ENCODE measurements around the gene BCAS3. TPM values are rescaled to one million over a fixed set of nuclear protein-coding genes. Genes with fewer than 3 reads are reported as not detected.

The BCAS3 gene
- total RNA-seq, 1 donor from 2014 or later = 38.1 TPM

DNA sequence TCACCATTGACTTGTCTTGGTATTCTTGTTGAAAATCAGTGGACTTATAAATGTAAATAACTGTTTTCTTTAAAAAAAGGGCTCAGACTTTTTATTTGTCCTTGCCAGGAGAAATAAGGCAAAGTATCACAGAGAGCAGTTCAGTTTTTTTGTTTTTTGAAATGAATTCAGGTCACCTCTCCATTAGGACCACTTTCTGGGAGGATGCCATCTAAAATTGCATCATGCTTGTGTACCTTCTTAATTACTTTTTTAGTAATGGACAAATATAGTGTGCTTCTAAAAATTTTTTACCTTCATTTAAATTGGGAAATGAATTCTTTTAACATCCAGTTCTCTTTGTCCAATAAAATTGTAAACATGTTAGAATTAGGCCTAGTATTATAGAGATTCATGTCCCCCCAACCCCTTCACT, 210.0 kb downstream of the BCAS3 start:
- Mint-ChIP-seq H3K4me1 (ENCODE audit: unreplicated experiment) (peaks cover 3% of the 10 kb centered on the region), H3K9me3 (ENCODE audit: unreplicated experiment) (no peaks in the 10 kb centered on the region), H3K27me3 (ENCODE audit: unreplicated experiment) (no peaks in the 10 kb centered on the region), H3K27ac (ENCODE audit: unreplicated experiment) (peak overlapping the region; percentile 84), H3K36me3 (ENCODE audit: low read depth, unreplicated experiment) (no peaks in the 10 kb centered on the region), H3K4me3 (ENCODE audit: unreplicated experiment) (peak overlapping the region; percentile 88)
- TF ChIP-seq, protein P1, sequence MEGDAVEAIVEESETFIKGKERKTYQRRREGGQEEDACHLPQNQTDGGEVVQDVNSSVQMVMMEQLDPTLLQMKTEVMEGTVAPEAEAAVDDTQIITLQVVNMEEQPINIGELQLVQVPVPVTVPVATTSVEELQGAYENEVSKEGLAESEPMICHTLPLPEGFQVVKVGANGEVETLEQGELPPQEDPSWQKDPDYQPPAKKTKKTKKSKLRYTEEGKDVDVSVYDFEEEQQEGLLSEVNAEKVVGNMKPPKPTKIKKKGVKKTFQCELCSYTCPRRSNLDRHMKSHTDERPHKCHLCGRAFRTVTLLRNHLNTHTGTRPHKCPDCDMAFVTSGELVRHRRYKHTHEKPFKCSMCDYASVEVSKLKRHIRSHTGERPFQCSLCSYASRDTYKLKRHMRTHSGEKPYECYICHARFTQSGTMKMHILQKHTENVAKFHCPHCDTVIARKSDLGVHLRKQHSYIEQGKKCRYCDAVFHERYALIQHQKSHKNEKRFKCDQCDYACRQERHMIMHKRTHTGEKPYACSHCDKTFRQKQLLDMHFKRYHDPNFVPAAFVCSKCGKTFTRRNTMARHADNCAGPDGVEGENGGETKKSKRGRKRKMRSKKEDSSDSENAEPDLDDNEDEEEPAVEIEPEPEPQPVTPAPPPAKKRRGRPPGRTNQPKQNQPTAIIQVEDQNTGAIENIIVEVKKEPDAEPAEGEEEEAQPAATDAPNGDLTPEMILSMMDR (IDR thresholded peaks at IDR 0.05; ENCODE audit: unreplicated experiment) = no peak
- no peak for DNase-seq (ENCODE audit: low spot score)

DNA sequence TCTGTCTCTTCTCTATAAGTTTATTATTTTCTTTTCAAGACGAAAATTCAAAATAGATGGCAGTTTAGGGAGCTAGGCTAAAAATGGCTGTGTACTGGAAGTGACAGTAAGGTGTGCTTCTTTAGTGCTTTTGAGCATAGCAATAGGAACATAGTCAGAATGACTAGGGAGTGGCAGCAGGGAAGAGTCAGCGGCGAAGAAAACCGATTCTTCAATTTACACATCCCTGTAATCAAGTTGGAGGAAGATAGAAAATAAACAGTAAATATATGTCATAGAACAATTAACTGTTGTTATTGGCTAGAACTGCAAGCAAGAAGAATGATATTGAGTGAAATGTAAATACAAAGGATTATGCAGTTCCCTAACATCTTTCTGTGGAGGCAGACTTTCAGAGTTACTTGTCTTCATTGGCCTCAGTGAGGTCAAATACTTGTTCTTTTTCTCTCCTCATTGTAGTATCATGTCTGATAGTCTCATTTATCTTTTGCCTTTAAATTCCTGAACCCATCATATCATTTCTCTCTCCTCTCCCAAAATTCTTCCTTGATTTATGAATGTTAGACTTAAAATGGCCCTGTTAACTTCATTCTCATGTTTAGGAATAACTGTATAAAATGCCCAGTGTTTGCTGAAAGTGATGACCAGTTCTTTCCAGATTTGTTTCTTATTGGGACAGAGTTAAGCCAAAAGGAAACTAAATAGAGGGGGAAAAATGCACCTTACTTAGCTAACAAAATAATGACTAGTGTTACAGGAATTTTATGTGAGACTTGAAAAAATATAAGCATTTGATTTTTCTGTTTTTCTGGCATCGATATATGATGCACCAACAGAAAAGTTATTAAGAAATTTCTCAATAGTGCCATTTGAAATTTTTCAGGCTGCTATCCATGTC, 211.4 kb downstream of the BCAS3 start:
- Mint-ChIP-seq H3K27ac (ENCODE audit: unreplicated experiment) (no peak overlapping the region), H3K27me3 (ENCODE audit: unreplicated experiment) (no peaks in the 10 kb centered on the region), H3K4me1 (ENCODE audit: unreplicated experiment) (peaks cover 3% of the 10 kb centered on the region), H3K4me3 (ENCODE audit: unreplicated experiment) (no peak overlapping the region), H3K9me3 (ENCODE audit: unreplicated experiment) (no peaks in the 10 kb centered on the region), H3K36me3 (ENCODE audit: low read depth, unreplicated experiment) (no peaks in the 10 kb centered on the region)
- DNase-seq (ENCODE audit: low spot score) = no peak
- TF ChIP-seq, protein P1 (IDR thresholded peaks at IDR 0.05; ENCODE audit: unreplicated experiment) = no peak

- Mint-ChIP-seq H3K4me3 (ENCODE audit: unreplicated experiment) (no peak overlapping the region), H3K9me3 (ENCODE audit: unreplicated experiment) (no peaks in the 10 kb centered on the region)
Observed at GRCh38 chr17:60891149-60891548, 213.5 kb downstream of the BCAS3 start.

DNA sequence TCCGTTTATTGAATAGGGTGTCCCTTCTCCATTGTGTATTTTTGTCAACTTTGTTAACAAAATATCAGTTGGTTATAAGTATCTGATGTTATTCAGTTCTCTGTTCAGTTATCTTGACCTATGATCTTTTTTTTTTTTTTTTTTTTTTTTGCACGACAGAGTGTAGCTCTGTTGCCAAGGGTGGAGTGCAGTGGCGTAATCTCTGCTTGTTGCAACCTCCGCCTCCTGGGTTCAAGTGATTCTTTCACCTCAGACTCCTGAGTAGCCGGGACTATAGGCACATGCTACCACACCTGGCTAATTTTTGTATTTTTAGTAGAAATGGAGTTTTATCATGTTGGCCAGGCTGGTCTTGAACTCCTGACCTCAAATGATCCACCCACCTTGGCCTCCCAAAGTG, 215.8 kb downstream of the BCAS3 start:
- Mint-ChIP-seq H3K9me3 (ENCODE audit: unreplicated experiment) (no peaks in the 10 kb centered on the region), H3K27me3 (ENCODE audit: unreplicated experiment) (no peaks in the 10 kb centered on the region), H3K4me3 (ENCODE audit: unreplicated experiment) (no peak overlapping the region), H3K36me3 (ENCODE audit: low read depth, unreplicated experiment) (no peaks in the 10 kb centered on the region), H3K4me1 (ENCODE audit: unreplicated experiment) (no peaks in the 10 kb centered on the region), H3K27ac (ENCODE audit: unreplicated experiment) (no peak overlapping the region)
- TF ChIP-seq, protein P1 (IDR thresholded peaks at IDR 0.05; ENCODE audit: unreplicated experiment) = no peak
- no peak for DNase-seq (ENCODE audit: low spot score)

More at GRCh38 chr17:60891149-60891548, 213.5 kb downstream of the BCAS3 start:
- DNase-seq (ENCODE audit: low spot score) = no peak
- Mint-ChIP-seq H3K27ac (ENCODE audit: unreplicated experiment) (no peak overlapping the region), H3K4me1 (ENCODE audit: unreplicated experiment) (peaks cover 3% of the 10 kb centered on the region), H3K36me3 (ENCODE audit: low read depth, unreplicated experiment) (no peaks in the 10 kb centered on the region), H3K27me3 (ENCODE audit: unreplicated experiment) (no peaks in the 10 kb centered on the region)
- TF ChIP-seq, protein P1 (IDR thresholded peaks at IDR 0.05; ENCODE audit: unreplicated experiment) = no peak

DNA sequence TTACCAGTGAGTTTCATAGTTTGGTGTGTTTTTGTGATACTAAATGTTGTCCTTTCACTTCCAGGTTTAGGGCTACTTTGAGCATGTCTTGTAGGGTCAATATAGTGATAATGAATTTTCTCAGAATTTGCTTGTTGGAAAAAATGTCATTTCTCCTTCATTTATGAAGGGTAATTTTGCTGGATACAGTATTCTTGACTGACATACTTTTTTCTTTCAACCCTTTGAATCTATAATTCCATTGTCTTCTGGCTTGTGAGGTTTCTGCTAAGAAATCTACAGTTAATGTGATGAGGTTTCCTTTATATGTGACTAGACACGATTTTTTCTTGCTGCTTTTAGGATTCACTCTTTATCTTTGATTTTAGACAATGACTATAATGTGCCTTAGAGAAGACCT, 219.3 kb downstream of the BCAS3 start:
- Mint-ChIP-seq H3K9me3 (ENCODE audit: unreplicated experiment) (no peaks in the 10 kb centered on the region), H3K4me3 (ENCODE audit: unreplicated experiment) (no peak overlapping the region), H3K4me1 (ENCODE audit: unreplicated experiment) (no peaks in the 10 kb centered on the region), H3K27ac (ENCODE audit: unreplicated experiment) (no peak overlapping the region), H3K36me3 (ENCODE audit: low read depth, unreplicated experiment) (peaks cover 3% of the 10 kb centered on the region), H3K27me3 (ENCODE audit: unreplicated experiment) (no peaks in the 10 kb centered on the region)
- TF ChIP-seq, protein P1 (IDR thresholded peaks at IDR 0.05; ENCODE audit: unreplicated experiment) = no peak
- no peak for DNase-seq (ENCODE audit: low spot score)
